B cell (primary cell): Measurements from ENCODE around the gene RPSA. TPM values are rescaled to one million over a fixed set of nuclear protein-coding genes. Genes with fewer than 3 reads are reported as not detected.

Source experiments
- ATAC-seq: fragments of 200-7000 bp; cut with Tn5 transposase; one replicate; pipeline ENCODE4 v1.10.0; 2021; ENCODE audit warnings: low read depth, mild to moderate bottlenecking, moderate number of reproducible peaks, moderate library complexity
- CTCF ChIA-PET: fragments of 350-600 bp; sonication (Branson Sonifier 250); formaldehyde crosslinking; loops from one replicate; lab custom pipeline; 2021; ENCODE audit warnings: antibody characterized with exemption, inconsistent platforms; lab: Charles Lee
- POLR2A ChIA-PET: fragments of 350-600 bp; sonication (Branson Sonifier 250); formaldehyde crosslinking; loops from one replicate; lab custom pipeline; 2021; ENCODE audit warnings: antibody characterized with exemption; lab: Charles Lee
- DNase-seq: peaks from one replicate; pipeline ENCODE4 v3.0.0; 2013
- H2AFZ ChIP-seq: 2 replicates; pipeline ENCODE4 v1.6.1; 2012; ENCODE audit warnings: mild to moderate bottlenecking, low read depth, low read length; ENCODE audit not compliant: insufficient read depth, poor library complexity, severe bottlenecking
- H3K27ac ChIP-seq, 2 donors: 1 replicate in 1 of 2; 2 replicates in 1 of 2; pipeline ENCODE4 v1.5.1; 2012 to 2013; ENCODE audit warnings: low read length in 2 of 2, mild to moderate bottlenecking in 2 of 2, moderate library complexity in 1 of 2
- H3K27me3 ChIP-seq, 4 experiments: fragments of 200-600 bp in 1 of 4; sonication (generic) in 1 of 4; replicated peaks in 1 of 4; 1 replicate in 2 of 4; 2 replicates in 2 of 4; pipeline versions ENCODE4 v1.6.1 to v1.7.0; 2013 to 2016; ENCODE audit warnings: low read length in 3 of 4, mild to moderate bottlenecking in 2 of 4, mixed read lengths in 1 of 4, moderate library complexity in 1 of 4; ENCODE audit not compliant: insufficient read depth in 4 of 4, control insufficient read depth in 3 of 4; ENCODE audit errors: control extremely low read depth in 1 of 4
- H3K36me3 ChIP-seq, 2 experiments: replicated peaks in 1 of 2; 1 replicate in 1 of 2; 2 replicates in 1 of 2; pipeline versions ENCODE4 v1.6.1 to v1.7.1; 2013; ENCODE audit warnings: low read length in 1 of 2; ENCODE audit not compliant: insufficient read depth in 2 of 2, control insufficient read depth in 1 of 2; ENCODE audit errors: control extremely low read depth in 1 of 2, extremely low read depth in 1 of 2
- H3K4me1 ChIP-seq, 2 donors: fragments of 200-600 bp in 1 of 2; sonication (generic) in 1 of 2; 1 replicate in 1 of 2; 2 replicates in 1 of 2; pipeline versions ENCODE4 v1.5.1 to v1.6.1; 2013 to 2017; ENCODE audit warnings: low read length in 2 of 2; ENCODE audit not compliant: control insufficient read depth in 2 of 2, insufficient read depth in 2 of 2
- H3K4me2 ChIP-seq: replicated peaks from 2 replicates; pipeline ENCODE3; 2012; ENCODE audit warnings: mild to moderate bottlenecking, low read depth, low read length; ENCODE audit not compliant: poor library complexity, severe bottlenecking
- H3K4me3 ChIP-seq, 5 experiments: fragments of 200-600 bp in 1 of 5; sonication (generic) in 1 of 5; 1 replicate in 3 of 5; 2 replicates in 2 of 5; pipeline versions ENCODE4 v1.5.1 to v1.7.0; 2011 to 2016; ENCODE audit warnings: low read length in 4 of 5, mild to moderate bottlenecking in 4 of 5, low read depth in 2 of 5, control low read depth in 1 of 5, moderate library complexity in 1 of 5; ENCODE audit not compliant: insufficient read depth in 1 of 5; ENCODE audit errors: control extremely low read depth in 1 of 5, extremely low read depth in 1 of 5
- H3K79me2 ChIP-seq: fragments of 200-600 bp; sonication (generic); one replicate; pipeline ENCODE4 v1.6.0; 2016; ENCODE audit warnings: low read length; ENCODE audit not compliant: control insufficient read depth, insufficient read depth
- H3K9ac ChIP-seq: fragments of 200-600 bp; sonication (generic); 2 replicates; pipeline ENCODE4 v1.6.1; 2017; ENCODE audit warnings: mild to moderate bottlenecking, low read length, moderate library complexity
- H3K9me3 ChIP-seq, 3 donors: one replicate each; pipeline versions ENCODE4 v1.6.1 to v1.7.1; 2013; ENCODE audit warnings: low read length in 2 of 3; ENCODE audit not compliant: control insufficient read depth in 2 of 3, insufficient read depth in 1 of 3; ENCODE audit errors: control extremely low read depth in 1 of 3
- H4K20me1 ChIP-seq: 2 replicates; pipeline ENCODE4 v1.6.0; 2012; ENCODE audit warnings: mild to moderate bottlenecking, low read length; ENCODE audit not compliant: insufficient read depth, control insufficient read depth, poor library complexity, severe bottlenecking
- H3K27ac Mint-ChIP-seq: one replicate; pipeline ENCODE4 v1.8.0; 2021; ENCODE audit warnings: mixed read lengths
- H3K27me3 Mint-ChIP-seq: one replicate; pipeline ENCODE4 v1.8.0; 2021; ENCODE audit warnings: mixed read lengths
- H3K4me1 Mint-ChIP-seq: one replicate; pipeline ENCODE4 v1.8.0; 2021; ENCODE audit warnings: mixed read lengths
- H3K4me3 Mint-ChIP-seq: one replicate; pipeline ENCODE4 v1.8.0; 2021; ENCODE audit warnings: mixed read lengths
- H3K9me3 Mint-ChIP-seq: one replicate; pipeline ENCODE4 v1.8.0; 2022; ENCODE audit warnings: mixed read lengths; ENCODE audit not compliant: insufficient read depth
- CTCF ChIP-seq: fragments of 200-600 bp; IDR thresholded peaks from one replicate; pipeline ENCODE4 v1.8.0; 2022; ENCODE audit warnings: antibody characterized with exemption, mild to moderate bottlenecking
- EZH2 ChIP-seq: IDR thresholded peaks from 2 replicates; pipeline ENCODE4 v1.6.1; 2012; ENCODE audit warnings: borderline replicate concordance, low read depth, mild to moderate bottlenecking, moderate library complexity, low read length; ENCODE audit not compliant: insufficient read depth, poor library complexity, severe bottlenecking
- WGBS: methylation state at CpG from one replicate; pipeline ENCODE4 v1.1.5; 2013; ENCODE audit warnings: missing lambda C conversion rate; ENCODE audit not compliant: insufficient coverage; 5-methylcytosine and 5-hydroxymethylcytosine counted together
- intact Hi-C: fragments of 100-400 bp; cut with micrococcal nuclease; formaldehyde crosslinking; loops from one replicate; pipeline ENCODE4 v1.10.0; 2022
- polyA plus RNA-seq: library from polyadenylated mRNA; depleted of rRNA; stranded (reverse); fragments of >200 nt; gene quantifications from 2 replicates; pipeline ENCODE4 v1.2.3, GENCODE V29; 2012
- total RNA-seq, 2 donors: library from RNA; stranded (reverse); fragments of 120-200 nt in 1 of 2; gene quantifications; 1 replicate in 1 of 2; 2 replicates in 1 of 2; pipeline versions ENCODE4 v1.2.3 to v1.2.4, GENCODE V29; 2013 to 2022

RPSA gene
- total and polyA plus RNA-seq, 2 donors (not counting 1 experiment from before 2014, with no cell fraction given) = 1,460 to 2,522 TPM

GRCh38 chr3:39407773-39408492 lies 1.4 kb downstream of the RPSA start:
- no peak overlapping the region for H2AFZ ChIP-seq
- peak overlapping the region; percentile 79 for H3K9ac ChIP-seq
- H3K4me1 ChIP-seq = peaks cover 22 to 35% of the 10 kb centered on the region in 2 donors
- CTCF ChIA-PET = interaction anchor here (0.6 to 3.1 kb wide), 6 partner anchors 24 to 218 kb away, joined by 3 to 9 read pairs (median 4); no protein-coding TSS in a partner anchor
- H3K27me3 ChIP-seq = no peaks in the 10 kb centered on the region
- ATAC-seq (no peak), DNase-seq (no peak)
- WGBS = 85% methylated on average over 3 of the region's 6 CpGs
- H3K36me3 ChIP-seq = peaks cover 6 to 51% of the 10 kb centered on the region in 2 experiments
- POLR2A ChIA-PET = interaction anchor here (1.2 to 1.6 kb wide), 2 partner anchors 21 to 24 kb away, joined by 3 to 7 read pairs; no protein-coding TSS in a partner anchor
- intact Hi-C loops = loop anchor here (2.0 to 5.0 kb wide), 3 partner anchors 41 to 1271 kb away; partner anchors contain the start of genes ACAA1, MYD88 and OXSR1
- H3K4me1 Mint-ChIP-seq = peaks cover 39% of the 10 kb centered on the region
- H4K20me1 ChIP-seq = peaks cover 51% of the 10 kb centered on the region
- H3K4me2 ChIP-seq = peak overlapping the region; percentile 80
- H3K27ac Mint-ChIP-seq = peak overlapping the region; percentile 88
- H3K79me2 ChIP-seq = peaks cover 33% of the 10 kb centered on the region
- no peaks in the 10 kb centered on the region for H3K27me3 Mint-ChIP-seq
- H3K9me3 ChIP-seq = no peaks in the 10 kb centered on the region
- peak overlapping the region; percentile 89 for H3K4me3 Mint-ChIP-seq
- peak overlapping the region in 2 of 5 experiments; percentile 78 to 97 for H3K4me3 ChIP-seq
- TF ChIP-seq CTCF = no peak
- no peak for TF ChIP-seq EZH2
- peak overlapping the region; percentile 4 to 76 for H3K27ac ChIP-seq
- H3K9me3 Mint-ChIP-seq = no peaks in the 10 kb centered on the region
